Sigmoid colon (tissue), 3 donors: ENCODE data around the gene CEMIP.

ENCODE experiments used
- CTCF ChIP-seq, 4 experiments: fragments of 450-650 bp in 3 of 4; fragments of 200-600 bp in 1 of 4; IDR thresholded peaks; one replicate each; pipeline ENCODE4 v1.5.1; 2016 to 2019; ENCODE audit warnings: antibody characterized with exemption in 4 of 4, mild to moderate bottlenecking in 3 of 4, moderate library complexity in 2 of 4
- POLR2A ChIP-seq, 2 donors: fragments of 450-650 bp; IDR thresholded peaks; one replicate each; pipeline ENCODE4 v1.6.1; 2016; ENCODE audit warnings: antibody characterized with exemption in 2 of 2, mild to moderate bottlenecking in 2 of 2, moderate library complexity in 2 of 2

GRCh38 chr15:80832686-80833085 is 53.5 kb downstream of the CEMIP start:
- TF ChIP-seq CTCF (IDR thresholded peaks at IDR 0.05) (no peak), POLR2A (IDR thresholded peaks at IDR 0.05) (no peak)
